ENCODE data around the gene GNB1L. TPM values are rescaled to one million over a fixed set of nuclear protein-coding genes. Genes with fewer than 3 reads are reported as not detected.

Gene GNB1L
- total RNA-seq, 1 donor from 2014 or later: 6.2 TPM

GRCh38 chr22:19807161-19807913 lies 47.3 kb downstream of the GNB1L start:
- intact Hi-C loops (cut with DNase I): no loop called here
- ATAC-seq (no peak), DNase-seq (ENCODE audit: low spot score) (peak; percentile 52)

- ATAC-seq (peak; percentile 4), DNase-seq (ENCODE audit: low spot score) (peak; percentile 67)
- intact Hi-C loops (cut with DNase I): no loop called here
Measured at GRCh38 chr22:19806213-19807160, 48.2 kb downstream of the GNB1L start.

DNA sequence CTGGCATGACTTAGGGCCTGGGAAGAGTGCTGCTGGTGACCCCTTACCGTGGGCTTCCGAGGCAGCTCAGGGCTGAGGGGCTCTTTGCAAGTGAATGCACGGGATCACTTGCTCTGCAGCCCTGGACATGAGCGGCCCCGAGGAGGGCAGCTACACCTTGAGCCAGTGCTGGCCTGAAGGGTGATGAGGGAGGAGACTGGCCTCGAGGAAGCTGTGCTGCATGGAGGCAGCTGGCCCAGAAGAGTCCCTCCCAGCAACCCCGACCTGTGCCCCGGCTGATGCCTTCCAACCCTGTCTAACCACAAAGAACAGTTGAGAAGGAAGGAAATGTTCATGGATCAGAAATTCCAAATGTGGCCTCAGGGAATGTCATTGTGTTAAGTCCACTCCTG lies 48.9 kb downstream of the GNB1L start:
- DNase-seq (ENCODE audit: low spot score) (peak; percentile 48), ATAC-seq (peak; percentile 28)
- intact Hi-C loops (cut with DNase I): no loop called here

GRCh38 chr22:19803736-19804267 lies 50.9 kb downstream of the GNB1L start:
- intact Hi-C loops (cut with DNase I): no loop called here
- no peak for ATAC-seq
- no peak for DNase-seq (ENCODE audit: low spot score)

DNA sequence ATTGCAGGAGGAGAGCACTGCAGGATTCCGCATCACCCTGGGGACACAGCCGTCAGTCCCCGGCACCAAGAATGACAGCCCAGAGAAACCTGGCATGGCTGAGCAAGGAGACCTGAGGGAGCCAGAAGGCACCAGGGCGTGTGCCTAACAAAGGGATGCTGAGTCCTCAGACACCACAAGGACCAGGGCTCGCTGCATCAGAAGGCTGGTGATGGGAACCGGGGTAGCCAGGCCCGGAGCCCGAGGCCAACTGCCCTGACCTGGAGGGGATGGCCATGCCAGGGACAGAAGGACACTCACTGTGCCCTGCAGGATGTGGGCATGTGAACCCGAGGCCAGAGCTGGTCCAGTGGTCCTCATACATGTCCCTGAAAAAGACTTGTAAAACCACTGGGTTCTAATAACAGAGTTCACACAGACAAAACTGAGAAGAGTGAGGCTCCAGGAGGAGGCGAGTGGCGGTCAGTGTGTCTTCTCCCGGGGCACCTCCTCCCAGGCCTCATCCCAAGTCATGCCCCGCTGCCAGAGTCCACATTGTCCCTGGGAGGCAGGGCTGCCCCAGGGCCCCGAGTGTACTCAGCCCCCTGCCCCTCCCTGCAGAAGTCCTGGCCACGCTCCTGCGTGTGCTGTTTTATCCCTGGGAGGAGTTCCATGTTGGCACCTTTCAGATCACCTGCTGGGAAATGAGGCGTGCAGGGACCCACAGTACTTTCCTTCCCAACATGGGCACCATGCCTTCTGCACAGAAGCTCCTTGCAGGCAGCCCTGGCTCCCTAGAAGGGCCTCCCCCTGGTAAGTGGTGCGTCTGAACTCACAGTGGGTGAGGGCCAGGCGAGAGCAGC lies 51.6 kb downstream of the GNB1L start:
- intact Hi-C loops (cut with DNase I): no loop called here
- no peak for DNase-seq (ENCODE audit: low spot score)
- no peak for ATAC-seq

GRCh38 chr22:19802001-19802893 lies 52.4 kb downstream of the GNB1L start:
- DNase-seq (ENCODE audit: low spot score) (no peak), ATAC-seq (no peak)
- intact Hi-C loops (cut with DNase I): no loop called here

DNA sequence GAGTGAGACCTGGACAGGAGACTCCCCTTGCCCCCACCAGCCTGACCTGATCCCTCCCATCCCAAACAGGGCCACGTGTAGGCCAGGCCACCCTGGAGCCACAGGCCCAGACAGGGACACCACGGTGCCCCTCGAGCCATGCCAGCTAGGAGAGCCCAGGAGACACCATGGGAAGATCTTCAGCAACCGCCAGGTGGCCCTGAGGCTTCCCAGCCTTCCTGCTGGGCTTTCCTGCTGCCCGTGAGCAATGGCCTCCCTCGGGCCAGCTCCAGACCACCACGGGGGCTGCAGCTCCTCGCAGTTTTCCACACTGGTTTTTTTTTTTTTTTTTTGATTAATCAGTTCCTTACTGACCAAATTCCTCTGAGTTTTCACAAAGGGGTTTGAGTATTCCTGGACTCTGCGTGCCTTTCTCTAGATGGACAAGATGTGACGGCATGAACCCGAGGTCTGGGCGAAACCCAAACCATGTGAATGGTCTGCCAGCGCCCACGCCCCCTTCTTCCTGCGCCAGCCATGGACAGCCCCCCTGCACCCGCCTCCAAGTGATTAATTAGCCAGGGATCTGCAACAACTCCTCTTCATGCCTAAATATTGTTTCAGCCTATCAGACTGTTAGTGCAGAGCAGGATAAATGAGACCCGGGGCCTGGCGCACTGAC lies 53.2 kb downstream of the GNB1L start:
- no peak for DNase-seq (ENCODE audit: low spot score)
- no peak for ATAC-seq
- intact Hi-C loops (cut with DNase I): no loop called here

DNA sequence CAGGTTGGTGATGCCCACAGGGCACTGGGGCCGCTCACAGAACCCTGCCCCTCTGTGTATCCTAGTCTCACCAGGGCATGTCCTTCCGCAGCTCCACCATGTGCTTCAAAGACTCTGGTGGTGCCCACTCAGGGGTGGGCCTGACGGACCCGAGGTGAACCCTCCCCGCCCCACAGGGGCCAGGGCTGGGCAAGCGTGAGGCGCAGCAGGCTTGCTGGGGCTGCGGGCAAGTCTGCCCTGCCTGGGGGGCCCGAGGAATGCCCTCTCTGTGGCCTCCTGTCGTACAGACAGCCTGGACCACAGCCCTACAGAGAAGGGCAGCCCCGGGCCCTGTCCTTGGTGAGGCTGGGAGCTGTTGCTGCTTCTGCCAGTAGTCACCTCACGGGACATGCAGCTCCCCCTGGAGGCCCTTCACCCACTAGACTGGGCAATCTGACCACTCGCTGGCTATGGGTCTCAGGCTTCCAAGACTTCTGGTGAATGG lies 53.9 kb downstream of the GNB1L start:
- intact Hi-C loops (cut with DNase I): no loop called here
- DNase-seq (ENCODE audit: low spot score): no peak
- no peak for ATAC-seq

DNA sequence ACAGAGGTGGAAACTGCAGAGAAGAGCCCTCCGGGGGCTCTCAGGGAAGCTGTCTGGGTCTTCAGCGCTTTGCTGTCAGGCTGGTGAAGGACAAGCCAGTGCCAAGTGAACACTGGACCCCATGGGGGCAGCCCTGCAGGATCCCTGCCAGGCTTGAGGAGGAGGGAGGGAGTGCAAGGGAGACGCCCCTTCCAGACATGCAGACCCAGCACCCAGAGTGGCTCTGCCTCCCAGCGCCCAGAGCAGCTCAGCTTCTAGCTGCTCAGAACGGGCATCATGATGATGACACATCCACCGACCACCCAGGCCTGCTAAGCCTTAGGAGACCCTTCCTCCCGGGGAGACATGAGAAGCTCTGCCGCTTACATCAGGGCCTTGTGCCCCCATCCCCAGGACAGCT lies 54.4 kb downstream of the GNB1L start:
- DNase-seq (ENCODE audit: low spot score): no peak
- intact Hi-C loops (cut with DNase I): no loop called here
- no peak for ATAC-seq

DNA sequence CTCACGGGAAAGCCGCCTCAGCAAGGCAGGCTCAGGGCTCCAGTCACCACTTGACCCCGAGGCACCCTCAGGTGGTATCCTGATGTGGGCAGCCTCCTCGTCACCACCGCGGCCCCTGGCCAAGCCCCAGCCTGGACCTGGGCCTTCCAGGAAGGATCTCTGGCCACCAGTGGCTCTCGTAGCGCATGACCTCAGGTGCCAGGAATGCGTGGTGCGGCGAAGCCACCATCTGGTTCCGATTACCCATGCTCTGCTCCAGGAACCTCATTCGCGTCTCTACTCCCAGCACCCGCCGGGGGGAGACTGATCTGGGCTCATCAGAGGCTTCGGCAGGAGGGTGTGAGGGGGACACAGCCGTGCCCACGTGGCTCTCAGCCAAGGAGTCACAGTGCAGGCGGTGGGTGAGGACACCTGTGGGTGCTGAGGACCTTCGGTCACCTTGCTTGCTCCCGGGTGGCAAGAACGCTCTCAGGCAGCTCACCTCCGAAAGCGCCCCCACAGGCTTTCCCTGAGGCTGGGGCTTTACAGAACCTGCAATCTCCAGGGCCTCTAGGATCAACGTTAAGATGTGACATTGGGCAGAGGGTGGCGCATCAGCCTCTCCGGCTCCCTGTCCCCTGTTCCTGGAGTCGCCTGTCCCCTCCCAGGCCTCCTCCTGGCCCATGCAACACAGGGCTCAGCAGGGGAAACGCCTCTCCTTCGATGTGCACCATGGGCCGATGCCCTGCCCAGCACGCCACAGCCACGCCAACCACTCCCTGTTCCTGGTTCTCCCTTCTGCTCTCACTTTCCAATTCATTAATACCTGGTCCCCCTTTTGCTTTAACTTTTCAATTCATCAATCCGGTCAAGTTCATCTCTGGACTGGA lies 55.1 kb downstream of the GNB1L start:
- DNase-seq (ENCODE audit: low spot score) (peak; percentile 88), ATAC-seq (peak; percentile 96)
- intact Hi-C loops (cut with DNase I): no loop called here

GRCh38 chr22:19798891-19799293 lies 55.8 kb downstream of the GNB1L start:
- DNase-seq (ENCODE audit: low spot score): no peak
- intact Hi-C loops (cut with DNase I): no loop called here

DNA sequence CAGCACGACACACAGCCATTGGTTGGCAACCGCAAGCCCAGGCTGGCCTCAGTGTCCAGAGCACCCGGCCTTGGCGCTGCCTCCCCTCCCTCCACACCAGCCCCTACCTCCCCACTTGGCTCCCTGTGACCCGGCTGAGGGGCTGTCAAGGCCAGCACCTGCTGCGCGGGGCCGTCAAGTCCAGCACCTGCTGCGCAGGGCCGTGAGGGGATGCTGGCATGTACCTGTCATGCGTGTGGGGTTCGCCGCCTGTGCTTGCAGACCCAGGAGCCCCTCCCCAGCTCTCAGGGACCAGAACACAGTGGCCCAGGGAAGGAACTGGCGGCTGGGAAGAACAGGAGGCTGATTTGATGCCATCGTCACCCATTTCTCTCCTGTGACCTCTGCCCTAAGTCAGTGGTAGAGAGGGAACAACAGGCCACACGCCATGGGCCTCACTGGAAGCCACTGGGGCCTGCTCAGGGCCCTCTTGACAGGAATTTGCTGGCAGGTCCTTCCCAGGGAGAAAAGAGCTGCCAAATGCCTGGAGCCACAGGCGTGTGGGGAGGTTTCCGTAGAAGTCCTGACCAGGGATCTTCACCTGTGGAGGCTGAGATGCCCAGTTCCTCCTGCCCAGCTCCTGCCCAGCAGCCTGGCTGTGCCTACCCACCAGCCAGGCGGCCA lies 56.5 kb downstream of the GNB1L start:
- intact Hi-C loops (cut with DNase I): no loop called here
- no peak for ATAC-seq

More at GRCh38 chr22:19798891-19799293, 55.8 kb downstream of the GNB1L start:
- ATAC-seq: peak; percentile 55

DNA sequence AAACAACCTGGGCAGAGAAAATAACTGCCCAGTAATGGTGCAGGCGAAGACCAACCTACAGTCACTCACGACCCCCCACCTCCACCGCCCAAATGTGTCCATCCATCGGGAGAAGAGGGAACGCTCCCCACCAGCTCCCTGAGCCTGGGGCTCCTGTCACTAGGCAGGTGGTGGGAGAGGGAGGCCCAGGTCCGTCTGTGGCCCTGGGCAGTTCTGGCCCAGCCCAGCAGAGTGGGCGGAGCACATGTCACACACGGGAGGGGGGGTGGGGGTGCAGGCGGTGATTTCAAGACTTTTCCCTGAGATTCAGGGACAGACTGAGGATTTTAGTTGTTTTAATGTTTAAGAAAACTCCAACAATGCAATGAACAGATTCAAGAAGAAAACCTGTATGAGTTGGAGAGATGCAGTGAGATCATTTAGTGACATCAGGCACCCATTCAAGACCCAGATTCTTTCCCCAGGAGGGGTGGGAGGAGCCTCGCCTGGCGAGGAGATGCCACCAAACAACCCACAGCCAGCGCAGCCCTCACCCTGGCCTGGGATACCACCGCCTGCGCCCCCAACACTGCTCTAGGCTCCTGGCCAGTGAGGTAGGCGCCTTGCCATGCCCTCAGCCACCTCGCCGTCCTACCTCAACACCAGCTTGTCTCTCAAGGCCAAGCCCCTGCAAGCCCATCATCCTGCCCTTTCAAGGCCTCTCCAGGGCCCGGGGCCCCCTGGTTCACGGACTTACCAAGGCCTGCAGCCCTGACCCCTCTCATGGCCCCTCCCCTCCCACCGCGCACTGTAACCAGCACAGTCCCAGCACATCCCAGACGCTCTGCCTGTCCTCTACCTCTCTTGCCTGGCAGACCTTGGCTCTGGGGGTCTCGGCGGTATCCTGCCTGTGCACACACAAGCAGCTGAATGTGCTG lies 57.3 kb downstream of the GNB1L start:
- DNase-seq (ENCODE audit: low spot score) (no peak), ATAC-seq (no peak)
- intact Hi-C loops (cut with DNase I): no loop called here

More for the DNA sequence above, 56.5 kb downstream of the GNB1L start:
- DNase-seq (ENCODE audit: low spot score): no peak

DNA sequence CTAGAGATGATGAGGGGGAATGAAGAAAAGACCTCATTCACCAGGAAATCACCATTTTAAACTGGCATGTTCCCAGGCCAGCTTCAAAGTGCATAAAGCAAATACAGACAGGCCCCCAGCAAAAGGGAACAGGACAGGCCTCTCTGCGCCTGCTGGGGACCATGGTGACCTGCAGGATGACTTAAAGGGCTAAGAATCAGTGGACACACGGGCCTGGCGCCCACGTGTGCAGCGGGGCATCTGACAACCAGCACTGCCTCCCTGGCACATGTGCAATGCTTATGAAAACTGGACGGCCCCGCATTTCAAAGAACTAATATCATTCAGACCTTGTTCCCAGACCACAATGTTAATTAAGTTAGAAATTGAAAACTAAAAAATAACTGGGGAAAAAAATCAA lies 58.5 kb downstream of the GNB1L start:
- DNase-seq (ENCODE audit: low spot score) (no peak), ATAC-seq (no peak)
- intact Hi-C loops (cut with DNase I): no loop called here

- intact Hi-C loops (cut with DNase I): no loop called here
- ATAC-seq: no peak
- DNase-seq (ENCODE audit: low spot score): no peak
Measured at GRCh38 chr22:19795617-19796008, 59.1 kb downstream of the GNB1L start.

Data from sciatic nerve (tissue), 2 donors.